Stomach (tissue), 9 donors: ENCODE results near the gene HSPA12A. TPM values are rescaled to one million over a fixed set of nuclear protein-coding genes. Genes with fewer than 3 reads are reported as not detected.

ENCODE experiments used
- DNase-seq, 2 donors: peaks; one replicate each; pipeline versions ENCODE4 v3.0.0 to v3.0.0-alpha.2; 2013 to 2019
- H3K27ac ChIP-seq, 5 donors: fragments of 200-600 bp in 4 of 5; sonication (generic) in 4 of 5; one replicate each; pipeline ENCODE4 v1.5.1; 2013 to 2019; ENCODE audit warnings: mild to moderate bottlenecking in 1 of 5, moderate library complexity in 1 of 5
- H3K27me3 ChIP-seq, 3 donors: fragments of 200-600 bp; sonication (generic); one replicate each; pipeline ENCODE4 v1.5.1; 2017 to 2019; ENCODE audit warnings: mixed run types in 1 of 3
- H3K36me3 ChIP-seq, 4 donors: fragments of 200-600 bp; sonication (generic); 1 replicate in 3 of 4; 2 replicates in 1 of 4; pipeline ENCODE4 v1.5.1; 2016 to 2019
- H3K4me1 ChIP-seq, 4 donors: fragments of 200-600 bp; sonication (generic); one replicate each; pipeline ENCODE4 v1.5.1; 2016 to 2019
- H3K4me3 ChIP-seq, 4 donors: fragments of 200-600 bp; sonication (generic) in 3 of 4; one replicate each; pipeline ENCODE4 v1.5.1; 2016 to 2019; ENCODE audit warnings: mild to moderate bottlenecking in 1 of 4
- H3K9me3 ChIP-seq, 4 donors: fragments of 200-600 bp; sonication (generic); one replicate each; pipeline ENCODE4 v1.5.1; 2016 to 2019
- EP300 ChIP-seq: sonication (generic); formaldehyde crosslinking; IDR thresholded peaks from one replicate; pipeline ENCODE4 v1.6.1; 2017; ENCODE audit warnings: antibody characterized with exemption
- POLR2A ChIP-seq, 4 donors: fragments of 450-650 bp; IDR thresholded peaks; one replicate each; pipeline ENCODE4 v1.6.1; 2016; ENCODE audit warnings: antibody characterized with exemption in 4 of 4, control low read depth in 2 of 4, mild to moderate bottlenecking in 1 of 4, moderate library complexity in 1 of 4
- POLR2AphosphoS5 ChIP-seq, 3 donors: sonication (generic); formaldehyde crosslinking; IDR thresholded peaks; one replicate each; pipeline ENCODE4 v1.6.1; 2016; ENCODE audit warnings: antibody characterized with exemption in 3 of 3
- WGBS, 5 donors: extraction: QIAGEN DNeasy Blood & Tissue Kit in 3 of 5; methylation state at CpG; one replicate each; pipeline versions ENCODE4 v1.1.5 to v1.1.7; 2013 to 2018; 5-methylcytosine and 5-hydroxymethylcytosine counted together
- intact Hi-C: fragments of 100-400 bp; cut with DNase I; formaldehyde crosslinking; loops from one replicate; pipeline ENCODE4 v1.15.1; 2023; ENCODE audit warnings: low total_unique reads
- polyA plus RNA-seq, 3 donors: library from polyadenylated mRNA; stranded (reverse); fragments of 200-250 nt; gene quantifications; one replicate each; pipeline ENCODE4 v1.2.3, GENCODE V29; 2013
- total RNA-seq, 5 donors: library from RNA; depleted of rRNA; stranded (reverse); fragments of >200 nt; gene quantifications; one replicate each; pipeline versions ENCODE4 v1.1.0 to v1.2.3, GENCODE V29; 2014 to 2016
- TF ChIP-seq, protein P1 (sequence below), 7 experiments: fragments of 450-650 bp in 4 of 7; fragments of 200-600 bp in 3 of 7; sonication (generic) in 3 of 7; IDR thresholded peaks; one replicate each; pipeline ENCODE4 v1.5.1; 2016 to 2019; ENCODE audit warnings: antibody characterized with exemption in 7 of 7, control low read depth in 2 of 7, mild to moderate bottlenecking in 1 of 7
- donor health status: healthy with polysubstance abuse.
- donor health status: Bipolar disorder and iron deficiency.
- donor health status: healthy.

HSPA12A gene
- total and polyA plus RNA-seq, 8 donors, result 2.0 to 25.5 (median 4.1) TPM

DNA sequence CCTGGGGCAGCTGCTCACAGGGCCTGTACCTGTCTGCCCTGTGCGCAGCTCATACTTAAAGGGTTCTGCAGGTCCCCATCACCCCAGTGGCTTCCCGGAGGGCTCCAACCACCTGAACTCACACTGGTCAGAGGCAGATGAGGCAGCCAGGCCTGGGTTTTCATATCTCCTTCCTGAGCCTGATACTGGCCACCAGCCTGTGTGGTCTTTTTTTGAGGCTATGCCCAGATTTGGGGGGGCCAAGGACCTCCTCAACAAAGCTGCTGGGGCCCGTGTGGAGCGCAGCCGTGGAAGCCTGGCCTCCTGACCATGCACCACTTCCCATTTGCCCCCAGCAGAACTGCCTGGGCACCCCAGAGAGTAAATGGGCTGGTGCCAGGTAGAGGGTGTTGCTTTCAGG is 95.9 kb downstream of the HSPA12A start:
- intact Hi-C loops, result no loop called here
- TF ChIP-seq, protein P1, sequence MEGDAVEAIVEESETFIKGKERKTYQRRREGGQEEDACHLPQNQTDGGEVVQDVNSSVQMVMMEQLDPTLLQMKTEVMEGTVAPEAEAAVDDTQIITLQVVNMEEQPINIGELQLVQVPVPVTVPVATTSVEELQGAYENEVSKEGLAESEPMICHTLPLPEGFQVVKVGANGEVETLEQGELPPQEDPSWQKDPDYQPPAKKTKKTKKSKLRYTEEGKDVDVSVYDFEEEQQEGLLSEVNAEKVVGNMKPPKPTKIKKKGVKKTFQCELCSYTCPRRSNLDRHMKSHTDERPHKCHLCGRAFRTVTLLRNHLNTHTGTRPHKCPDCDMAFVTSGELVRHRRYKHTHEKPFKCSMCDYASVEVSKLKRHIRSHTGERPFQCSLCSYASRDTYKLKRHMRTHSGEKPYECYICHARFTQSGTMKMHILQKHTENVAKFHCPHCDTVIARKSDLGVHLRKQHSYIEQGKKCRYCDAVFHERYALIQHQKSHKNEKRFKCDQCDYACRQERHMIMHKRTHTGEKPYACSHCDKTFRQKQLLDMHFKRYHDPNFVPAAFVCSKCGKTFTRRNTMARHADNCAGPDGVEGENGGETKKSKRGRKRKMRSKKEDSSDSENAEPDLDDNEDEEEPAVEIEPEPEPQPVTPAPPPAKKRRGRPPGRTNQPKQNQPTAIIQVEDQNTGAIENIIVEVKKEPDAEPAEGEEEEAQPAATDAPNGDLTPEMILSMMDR (IDR thresholded peaks at IDR 0.05), result no peak
- TF ChIP-seq EP300, result no peak
- no peak for TF ChIP-seq POLR2A (IDR thresholded peaks at IDR 0.05)
- no peak for TF ChIP-seq POLR2AphosphoS5 (IDR thresholded peaks at IDR 0.05)
- WGBS, 5 donors, result 85 to 97% (median 92%) methylated on average over 3 to 5 of the region's 5 CpGs

DNA sequence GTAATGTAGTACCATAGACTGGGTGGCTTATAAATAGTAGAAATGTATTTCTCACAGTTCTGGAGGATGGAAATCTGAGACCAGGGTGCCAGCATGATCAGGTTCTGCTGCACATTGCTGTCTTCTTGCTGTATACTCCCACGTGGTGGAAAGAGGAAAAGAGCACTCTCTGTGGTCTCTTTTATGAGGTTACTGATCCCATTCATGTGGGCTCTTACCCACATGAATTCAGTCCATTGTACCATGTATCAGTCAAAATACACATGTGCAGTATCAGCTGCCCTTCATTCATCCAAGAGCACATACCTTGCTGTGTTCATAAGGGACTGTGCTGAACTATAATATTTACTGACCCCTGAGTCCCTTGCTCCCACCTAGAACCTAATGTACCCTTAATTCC is 104.5 kb downstream of the HSPA12A start:
- Histone ChIP-seq H3K36me3 (no peaks in the 10 kb centered on the region), H3K4me1 (no peaks in the 10 kb centered on the region), H3K9me3 (peaks cover 0 to 9% (median 0%) of the 10 kb centered on the region in 4 donors), H3K4me3 (no peak overlapping the region), H3K27me3 (no peaks in the 10 kb centered on the region), H3K27ac (no peak overlapping the region)
- WGBS, 5 donors, result 5 to 23% (median 18%) methylated on average over 1 of the region's 1 CpG
- no peak for DNase-seq
- intact Hi-C loops, result no loop called here
- no peak for TF ChIP-seq POLR2A (IDR thresholded peaks at IDR 0.05)
- TF ChIP-seq, protein P1 (IDR thresholded peaks at IDR 0.05), result no peak
- no peak for TF ChIP-seq POLR2AphosphoS5 (IDR thresholded peaks at IDR 0.05)
- TF ChIP-seq EP300, result no peak

More for the DNA sequence above, 95.9 kb downstream of the HSPA12A start:
- Histone ChIP-seq H3K36me3 (no peaks in the 10 kb centered on the region), H3K27ac (no peak overlapping the region), H3K9me3 (peaks cover 0 to 10% (median 5%) of the 10 kb centered on the region in 4 donors), H3K27me3 (no peaks in the 10 kb centered on the region), H3K4me1 (no peaks in the 10 kb centered on the region), H3K4me3 (no peak overlapping the region)
- DNase-seq, result no peak

DNA sequence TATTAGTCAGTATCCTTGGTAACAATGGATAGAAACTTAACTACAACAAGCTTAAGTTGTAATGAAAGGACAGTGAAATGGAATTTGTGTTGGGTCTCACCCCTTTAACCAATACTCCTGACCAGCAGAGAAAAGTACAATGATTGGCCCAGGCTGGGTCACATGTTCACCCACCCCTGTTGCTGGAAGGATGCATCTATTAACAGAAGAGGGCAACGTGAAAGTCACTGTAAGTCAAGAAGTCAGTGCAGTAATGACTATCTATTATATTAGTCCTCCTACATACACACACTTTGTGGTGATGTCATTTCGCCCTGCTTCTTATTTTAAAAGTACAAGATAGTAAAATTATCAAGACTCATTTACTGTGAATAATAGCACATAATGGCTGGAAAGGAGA is 105.4 kb downstream of the HSPA12A start:
- intact Hi-C loops, result no loop called here
- no peaks in the 10 kb centered on the region for H3K36me3 ChIP-seq
- H3K9me3 ChIP-seq, result peaks cover 0 to 9% (median 0%) of the 10 kb centered on the region in 4 donors
- H3K4me1 ChIP-seq, result no peaks in the 10 kb centered on the region
- 37 to 53% (median 47%) methylated on average over 2 of the region's 2 CpGs for WGBS, 5 donors
- no peak overlapping the region for H3K27ac ChIP-seq
- no peak for DNase-seq
- no peak overlapping the region for H3K4me3 ChIP-seq
- TF ChIP-seq POLR2AphosphoS5 (IDR thresholded peaks at IDR 0.05), result no peak
- TF ChIP-seq, protein P1 (IDR thresholded peaks at IDR 0.05), result no peak
- no peak for TF ChIP-seq POLR2A (IDR thresholded peaks at IDR 0.05)
- no peak for TF ChIP-seq EP300
- no peaks in the 10 kb centered on the region for H3K27me3 ChIP-seq

DNA sequence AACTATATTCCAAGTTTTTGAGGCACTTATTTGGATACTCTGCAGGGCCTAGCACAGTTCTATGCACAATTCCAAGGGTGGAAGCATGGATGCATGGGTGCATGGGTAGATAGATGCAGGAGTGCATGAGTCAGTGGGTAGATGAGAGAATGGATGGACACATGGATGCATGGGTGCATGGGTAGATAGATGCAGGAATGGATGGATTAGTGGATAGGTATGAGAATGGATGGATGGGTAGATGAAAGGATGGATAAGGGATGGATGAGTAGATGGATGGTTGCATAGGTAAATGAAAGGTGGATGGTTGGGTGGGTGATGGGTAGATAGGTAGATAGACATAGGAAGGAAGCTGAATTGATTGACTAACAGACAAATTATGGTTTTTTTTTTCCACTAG is 106.0 kb downstream of the HSPA12A start:
- H3K4me1 ChIP-seq, result no peaks in the 10 kb centered on the region
- no peaks in the 10 kb centered on the region for H3K27me3 ChIP-seq
- no peak for DNase-seq
- H3K4me3 ChIP-seq, result no peak overlapping the region
- intact Hi-C loops, result no loop called here
- TF ChIP-seq POLR2AphosphoS5 (IDR thresholded peaks at IDR 0.05) (no peak), EP300 (no peak), POLR2A (IDR thresholded peaks at IDR 0.05) (no peak)
- TF ChIP-seq, protein P1 (IDR thresholded peaks at IDR 0.05), result no peak
- H3K36me3 ChIP-seq, result no peaks in the 10 kb centered on the region
- peaks cover 0 to 9% (median 0%) of the 10 kb centered on the region in 4 donors for H3K9me3 ChIP-seq
- H3K27ac ChIP-seq, result no peak overlapping the region
